Karpas-422 (cell line): Measurements from ENCODE around the gene TIMM29. TPM values are rescaled to one million over a fixed set of nuclear protein-coding genes. Genes with fewer than 3 reads are reported as not detected.

Experiments used
- DNase-seq: peaks from one replicate; pipeline ENCODE4 v3.0.0-alpha.2; 2015
- H2AFZ ChIP-seq: fragments of 200-600 bp; sonication (generic); 2 replicates; pipeline ENCODE4 v1.6.1; 2014; ENCODE audit warnings: antibody characterized with exemption, low read length, mixed read lengths
- H3K27ac ChIP-seq: fragments of 200-600 bp; sonication (generic); 2 replicates; pipeline ENCODE4 v1.5.1; 2014; ENCODE audit warnings: mild to moderate bottlenecking, low read length, moderate library complexity
- H3K27me3 ChIP-seq: fragments of 200-600 bp; sonication (generic); 2 replicates; pipeline ENCODE4 v1.6.1; 2014; ENCODE audit warnings: low read length, mixed read lengths
- H3K36me3 ChIP-seq: fragments of 200-600 bp; sonication (generic); 2 replicates; pipeline ENCODE4 v1.6.1; 2014; ENCODE audit warnings: low read length, mixed read lengths; ENCODE audit not compliant: insufficient read depth
- H3K4me1 ChIP-seq: fragments of 200-600 bp; sonication (generic); 2 replicates; pipeline ENCODE4 v1.6.1; 2014; ENCODE audit warnings: mild to moderate bottlenecking, low read length, mixed read lengths
- H3K4me2 ChIP-seq: fragments of 200-600 bp; sonication (generic); 2 replicates; pipeline ENCODE4 v1.6.1; 2014; ENCODE audit warnings: low read length, low read depth, mild to moderate bottlenecking; ENCODE audit not compliant: poor library complexity, severe bottlenecking
- H3K4me3 ChIP-seq: fragments of 200-600 bp; sonication (generic); 2 replicates; pipeline ENCODE4 v1.5.1; 2014; ENCODE audit warnings: mild to moderate bottlenecking, antibody characterized with exemption, low read length, mixed read lengths
- H3K79me2 ChIP-seq: fragments of 200-600 bp; sonication (generic); 2 replicates; pipeline ENCODE4 v1.6.1; 2014; ENCODE audit warnings: mild to moderate bottlenecking, low read length, mixed read lengths
- H3K9ac ChIP-seq: fragments of 200-600 bp; sonication (generic); 2 replicates; pipeline ENCODE4 v1.6.0; 2014; ENCODE audit warnings: low read length
- H3K9me2 ChIP-seq: fragments of 200-600 bp; sonication (generic), shearing (Covaris generic); replicated peaks from 2 replicates; pipeline ENCODE4 v1.6.0; 2014; ENCODE audit warnings: mild to moderate bottlenecking, low read length, moderate library complexity; ENCODE audit not compliant: insufficient read depth
- H3K9me3 ChIP-seq: fragments of 300-700, 200-600 bp; sonication (generic); 2 replicates; pipeline ENCODE4 v1.6.1; 2014; ENCODE audit warnings: low read length, mixed read lengths
- H4K20me1 ChIP-seq: fragments of 200-600 bp; sonication (generic); 2 replicates; pipeline ENCODE4 v1.6.1; 2014; ENCODE audit warnings: mild to moderate bottlenecking, antibody characterized with exemption, low read length, low read depth; ENCODE audit not compliant: insufficient read depth
- total RNA-seq: library from RNA; depleted of rRNA; stranded (reverse); fragments of >200 nt; shearing (Covaris generic); gene quantifications from 2 replicates; pipeline ENCODE4 v1.2.3, GENCODE V29; 2014; ENCODE audit warnings: low replicate concordance

TIMM29 gene
- total RNA-seq, 1 experiment from 2014 or later, result 16.5 TPM

- Histone ChIP-seq H3K4me3 (no peak overlapping the region), H3K27ac (no peak overlapping the region), H3K9me3 (no peaks in the 10 kb centered on the region), H3K79me2 (no peaks in the 10 kb centered on the region), H2AFZ (no peak overlapping the region), H3K9ac (no peak overlapping the region), H3K4me1 (no peaks in the 10 kb centered on the region), H3K27me3 (no peaks in the 10 kb centered on the region), H3K9me2 (no peaks in the 10 kb centered on the region), H3K4me2 (no peak overlapping the region), H3K36me3 (0 out of 2 replicates have a peak, but pooled peaks cover 3% of the 10 kb centered on the region), H4K20me1 (no peaks in the 10 kb centered on the region)
- no peak for DNase-seq
Observed at GRCh38 chr19:10916602-10917001, 12.0 kb upstream of the TIMM29 start.

DNA sequence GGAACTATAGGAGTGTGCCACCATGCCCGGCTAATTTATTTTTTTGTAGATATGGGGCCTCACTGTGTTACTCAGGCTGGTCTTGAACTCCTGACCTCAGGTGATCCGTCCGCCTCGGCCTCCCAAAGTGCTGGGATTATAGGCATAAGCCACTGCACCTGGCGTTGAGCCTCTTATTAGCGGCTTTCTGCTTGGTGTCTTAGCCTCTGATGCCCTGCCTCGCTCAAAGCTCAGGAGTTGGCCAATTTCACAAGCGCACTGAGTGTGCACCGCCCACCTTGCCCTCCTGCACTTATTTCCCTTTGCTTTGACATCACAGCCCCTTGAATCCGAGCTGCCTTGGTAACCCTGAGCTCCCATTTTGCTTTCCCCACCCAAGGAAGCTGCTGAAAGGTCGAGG, 10.3 kb upstream of the TIMM29 start:
- Histone ChIP-seq H2AFZ (no peak overlapping the region), H3K27ac (no peak overlapping the region), H3K9ac (no peak overlapping the region), H3K4me3 (no peak overlapping the region), H3K4me2 (no peak overlapping the region), H4K20me1 (no peaks in the 10 kb centered on the region), H3K36me3 (peaks cover 3% of the 10 kb centered on the region; the same call in 1 of the 2 replicates), H3K27me3 (no peaks in the 10 kb centered on the region), H3K9me3 (no peaks in the 10 kb centered on the region), H3K4me1 (no peaks in the 10 kb centered on the region), H3K9me2 (no peaks in the 10 kb centered on the region), H3K79me2 (no peaks in the 10 kb centered on the region)
- no peak for DNase-seq

- Histone ChIP-seq H2AFZ (no peak overlapping the region), H3K79me2 (no peaks in the 10 kb centered on the region), H3K4me2 (no peak overlapping the region), H3K27me3 (no peaks in the 10 kb centered on the region), H3K9me2 (no peaks in the 10 kb centered on the region), H4K20me1 (no peaks in the 10 kb centered on the region), H3K36me3 (no peaks in the 10 kb centered on the region; the same call in 1 of the 2 replicates), H3K9ac (no peak overlapping the region), H3K4me1 (no peaks in the 10 kb centered on the region), H3K27ac (no peak overlapping the region), H3K4me3 (no peak overlapping the region), H3K9me3 (no peaks in the 10 kb centered on the region)
- no peak for DNase-seq
Observed at GRCh38 chr19:10919352-10920287, 9.0 kb upstream of the TIMM29 start.

DNA sequence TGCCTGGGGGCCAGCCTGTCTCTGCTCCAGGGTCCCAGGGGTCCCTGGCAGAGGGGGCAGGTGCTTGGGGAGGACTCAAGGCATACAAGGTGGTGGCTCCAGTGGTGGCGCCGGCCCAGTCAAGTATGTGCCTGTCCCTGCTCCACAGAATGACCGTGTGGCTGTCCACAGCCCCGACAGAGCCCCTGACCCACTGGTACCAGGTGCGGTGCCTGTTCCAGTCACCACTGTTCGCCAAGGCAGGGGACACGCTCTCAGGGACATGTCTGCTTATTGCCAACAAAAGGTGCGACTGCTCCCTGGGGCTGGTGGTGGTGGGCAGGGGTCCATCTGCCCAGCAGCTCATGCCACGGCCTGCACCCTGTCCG, 8.3 kb upstream of the TIMM29 start:
- H4K20me1 ChIP-seq, result no peaks in the 10 kb centered on the region
- DNase-seq, result no peak
- no peak overlapping the region for H3K4me2 ChIP-seq
- no peak overlapping the region for H2AFZ ChIP-seq
- H3K4me1 ChIP-seq, result no peaks in the 10 kb centered on the region
- no peak overlapping the region for H3K27ac ChIP-seq
- H3K9me2 ChIP-seq, result no peaks in the 10 kb centered on the region
- no peaks in the 10 kb centered on the region for H3K9me3 ChIP-seq
- no peak overlapping the region for H3K4me3 ChIP-seq
- no peaks in the 10 kb centered on the region for H3K27me3 ChIP-seq
- H3K79me2 ChIP-seq, result no peaks in the 10 kb centered on the region
- no peak overlapping the region for H3K9ac ChIP-seq
- H3K36me3 ChIP-seq, result no peaks in the 10 kb centered on the region; the same call in 1 of the 2 replicates

DNA sequence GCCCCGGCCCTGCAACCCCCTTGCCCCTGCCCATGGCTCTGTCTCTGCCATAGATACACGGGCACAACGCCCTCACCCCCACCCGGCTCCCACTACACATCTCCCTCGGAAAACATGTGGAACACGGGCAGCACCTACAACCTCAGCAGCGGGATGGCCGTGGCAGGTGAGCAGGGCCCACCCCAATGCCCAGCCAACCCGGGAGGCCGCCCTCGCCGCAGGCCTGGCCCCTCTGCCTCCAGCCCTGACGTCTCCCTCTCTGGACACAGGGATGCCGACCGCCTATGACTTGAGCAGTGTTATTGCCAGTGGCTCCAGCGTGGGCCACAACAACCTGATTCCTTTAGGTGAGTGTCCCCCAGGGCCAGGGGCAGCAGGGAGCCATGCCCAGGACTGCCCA, 7.8 kb upstream of the TIMM29 start:
- no peak overlapping the region for H3K27ac ChIP-seq
- no peaks in the 10 kb centered on the region for H3K4me1 ChIP-seq
- no peak overlapping the region for H3K4me2 ChIP-seq
- H4K20me1 ChIP-seq, result no peaks in the 10 kb centered on the region
- no peak overlapping the region for H3K9ac ChIP-seq
- no peaks in the 10 kb centered on the region for H3K79me2 ChIP-seq
- H2AFZ ChIP-seq, result no peak overlapping the region
- no peaks in the 10 kb centered on the region; the same call in 1 of the 2 replicates for H3K36me3 ChIP-seq
- no peaks in the 10 kb centered on the region for H3K9me2 ChIP-seq
- H3K27me3 ChIP-seq, result no peaks in the 10 kb centered on the region
- H3K9me3 ChIP-seq, result no peaks in the 10 kb centered on the region
- no peak overlapping the region for H3K4me3 ChIP-seq
- DNase-seq, result no peak

GRCh38 chr19:10921199-10921909, 7.3 kb upstream of the TIMM29 start:
- no peaks in the 10 kb centered on the region for H3K9me2 ChIP-seq
- H3K27me3 ChIP-seq, result no peaks in the 10 kb centered on the region
- H3K79me2 ChIP-seq, result no peaks in the 10 kb centered on the region
- no peaks in the 10 kb centered on the region for H3K4me1 ChIP-seq
- no peak overlapping the region for H3K27ac ChIP-seq
- H3K4me2 ChIP-seq, result no peak overlapping the region
- no peaks in the 10 kb centered on the region; the same call in 1 of the 2 replicates for H3K36me3 ChIP-seq
- no peak for DNase-seq
- no peak overlapping the region for H2AFZ ChIP-seq
- no peaks in the 10 kb centered on the region for H3K9me3 ChIP-seq
- H4K20me1 ChIP-seq, result no peaks in the 10 kb centered on the region
- no peak overlapping the region for H3K4me3 ChIP-seq
- no peak overlapping the region for H3K9ac ChIP-seq

- Histone ChIP-seq H3K36me3 (no peaks in the 10 kb centered on the region; the same call in 1 of the 2 replicates), H3K4me1 (peaks cover 1% of the 10 kb centered on the region), H3K27ac (no peak overlapping the region), H3K27me3 (no peaks in the 10 kb centered on the region), H3K9me3 (no peaks in the 10 kb centered on the region), H3K9me2 (no peaks in the 10 kb centered on the region), H3K79me2 (no peaks in the 10 kb centered on the region), H2AFZ (no peak overlapping the region), H4K20me1 (no peaks in the 10 kb centered on the region), H3K4me2 (no peak overlapping the region), H3K4me3 (no peak overlapping the region), H3K9ac (no peak overlapping the region)
- DNase-seq, result no peak
Observed at GRCh38 chr19:10921910-10922637, 6.5 kb upstream of the TIMM29 start.

DNA sequence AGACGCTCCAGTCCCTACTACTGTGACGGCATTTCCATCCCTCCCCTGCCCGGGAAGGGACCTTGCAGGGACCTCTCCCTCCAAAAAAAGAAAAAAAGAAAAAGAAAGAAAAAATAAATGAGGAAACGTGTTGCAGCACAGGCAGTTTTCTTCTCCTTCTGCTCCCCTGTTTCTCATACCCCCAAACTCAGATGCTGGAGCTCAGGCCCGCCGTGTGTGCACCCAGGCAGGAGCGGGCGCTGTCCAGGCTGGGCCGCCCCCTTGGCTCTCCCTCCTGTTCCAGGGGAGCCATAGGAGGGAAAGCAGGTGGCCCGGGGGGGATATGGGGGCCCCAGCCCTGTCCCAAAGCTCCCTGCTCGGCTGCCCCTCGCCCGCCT, 6.0 kb upstream of the TIMM29 start:
- 0 out of 2 replicates have a peak, but pooled peaks cover 4% of the 10 kb centered on the region for H3K79me2 ChIP-seq
- no peak overlapping the region for H3K4me2 ChIP-seq
- H3K9me2 ChIP-seq, result no peaks in the 10 kb centered on the region
- H2AFZ ChIP-seq, result no peak overlapping the region
- H3K27me3 ChIP-seq, result no peaks in the 10 kb centered on the region
- no peaks in the 10 kb centered on the region for H4K20me1 ChIP-seq
- no peaks in the 10 kb centered on the region for H3K9me3 ChIP-seq
- H3K4me3 ChIP-seq, result no peak overlapping the region
- no peak for DNase-seq
- no peaks in the 10 kb centered on the region; the same call in 1 of the 2 replicates for H3K36me3 ChIP-seq
- no peak overlapping the region for H3K9ac ChIP-seq
- no peak overlapping the region for H3K27ac ChIP-seq
- peaks cover 7% of the 10 kb centered on the region for H3K4me1 ChIP-seq
